GM23338 (cell line): ENCODE data around the gene JAG2. TPM values are rescaled to one million over a fixed set of nuclear protein-coding genes. Genes with fewer than 3 reads are reported as not detected.

Experiments
- ATAC-seq: fragments of 200-7000 bp; cut with Tn5 transposase; 3 replicates; pipeline ENCODE4 v1.9.1; 2020
- DNase-seq: peaks from one replicate; pipeline ENCODE4 v3.0.0-alpha.2; 2015; ENCODE audit warnings: low spot score
- H2AFZ ChIP-seq: fragments of 200-600 bp; sonication (generic); 2 replicates; pipeline ENCODE4 v1.8.0; 2016; ENCODE audit warnings: antibody characterized with exemption, mild to moderate bottlenecking, moderate library complexity
- H3F3A ChIP-seq: fragments of 200-600 bp; sonication (generic); replicated peaks from 2 replicates; pipeline ENCODE4 v1.8.0; 2017; ENCODE audit warnings: antibody characterized with exemption, mixed run types, low read depth
- H3K27ac ChIP-seq: fragments of 200-600 bp; sonication (generic); 2 replicates; pipeline ENCODE4 v1.6.1; 2016; ENCODE audit warnings: low read depth
- H3K27me3 ChIP-seq: fragments of 200-600 bp; sonication (generic); 2 replicates; pipeline ENCODE4 v1.8.0; 2016; ENCODE audit warnings: mild to moderate bottlenecking, mixed run types, moderate library complexity; ENCODE audit not compliant: insufficient read depth
- H3K36me3 ChIP-seq: fragments of 200-600 bp; sonication (generic); 2 replicates; pipeline ENCODE4 v1.8.0; 2016; ENCODE audit warnings: mild to moderate bottlenecking; ENCODE audit not compliant: insufficient read depth
- H3K4me1 ChIP-seq: fragments of 200-600 bp; sonication (generic); 2 replicates; pipeline ENCODE4 v1.8.0; 2016; ENCODE audit warnings: mild to moderate bottlenecking, moderate library complexity; ENCODE audit not compliant: insufficient read depth
- H3K4me2 ChIP-seq: fragments of 200-600 bp; sonication (generic); 2 replicates; pipeline ENCODE4 v1.7.1; 2017; ENCODE audit warnings: mixed run types
- H3K4me3 ChIP-seq: fragments of 200-600 bp; sonication (generic); 2 replicates; pipeline ENCODE4 v1.6.1; 2016; ENCODE audit warnings: mixed run types
- H3K79me2 ChIP-seq: fragments of 200-600 bp; sonication (generic); replicated peaks from 2 replicates; pipeline ENCODE4 v1.8.0; 2017; ENCODE audit warnings: mild to moderate bottlenecking; ENCODE audit not compliant: insufficient read depth
- H3K9me2 ChIP-seq: fragments of 200-600 bp; sonication (generic); 2 replicates; pipeline ENCODE4 v1.8.0; 2017; ENCODE audit not compliant: insufficient read depth
- H4K20me1 ChIP-seq: fragments of 200-600 bp; sonication (generic); replicated peaks from 2 replicates; pipeline ENCODE4 v1.8.0; 2017; ENCODE audit warnings: mild to moderate bottlenecking; ENCODE audit not compliant: insufficient read depth
- H3K27ac Mint-ChIP-seq: 2 replicates; pipeline ENCODE4 v1.8.0; 2020; ENCODE audit warnings: inconsistent platforms, mild to moderate bottlenecking, moderate library complexity, mixed read lengths
- H3K27me3 Mint-ChIP-seq: 3 replicates; pipeline ENCODE4 v1.8.0; 2022; ENCODE audit warnings: low read depth, mild to moderate bottlenecking, moderate library complexity, mixed read lengths, inconsistent platforms; ENCODE audit not compliant: insufficient read depth, poor library complexity
- H3K36me3 Mint-ChIP-seq: 3 replicates; pipeline ENCODE4 v1.8.0; 2021; ENCODE audit warnings: low read depth, mild to moderate bottlenecking, inconsistent platforms, moderate library complexity, mixed read lengths
- H3K4me1 Mint-ChIP-seq: 3 replicates; pipeline ENCODE4 v1.8.0; 2020; ENCODE audit warnings: mild to moderate bottlenecking, inconsistent platforms, mixed read lengths
- H3K4me3 Mint-ChIP-seq: 3 replicates; pipeline ENCODE4 v1.8.0; 2021; ENCODE audit warnings: moderate library complexity, mild to moderate bottlenecking, inconsistent platforms, mixed read lengths
- H3K9me3 Mint-ChIP-seq: 3 replicates; pipeline ENCODE4 v1.8.0; 2020; ENCODE audit warnings: moderate library complexity, mild to moderate bottlenecking, inconsistent platforms, mixed read lengths
- EZH2phosphoT487 ChIP-seq: fragments of 200-600 bp; sonication (generic); IDR thresholded peaks from one replicate; pipeline ENCODE4 v1.8.1; 2018; ENCODE audit warnings: antibody characterized with exemption; ENCODE audit not compliant: unreplicated experiment
- JUNB ChIP-seq: IDR thresholded peaks from one replicate; pipeline ENCODE4 v1.6.1; 2016; ENCODE audit warnings: antibody characterized with exemption; ENCODE audit not compliant: unreplicated experiment
- NANOG ChIP-seq: IDR thresholded peaks from 2 replicates; pipeline ENCODE4 v1.6.1; 2016; ENCODE audit warnings: antibody characterized with exemption, borderline replicate concordance
- POLR2AphosphoS5 ChIP-seq: IDR thresholded peaks from 2 replicates; pipeline ENCODE4 v1.6.1; 2016; ENCODE audit warnings: antibody characterized with exemption, low read depth
- ZNF114 ChIP-seq: fragments of 250-450 bp; sonication (Bioruptor Pico); IDR thresholded peaks from 2 replicates; pipeline ENCODE4 v1.5.0; 2020; ENCODE audit warnings: mild to moderate bottlenecking, moderate library complexity
- ZNF331 ChIP-seq: fragments of 250-450 bp; sonication (Bioruptor Pico); IDR thresholded peaks from 2 replicates; pipeline ENCODE4 v1.5.0; 2020; ENCODE audit warnings: low read depth, mild to moderate bottlenecking, moderate library complexity
- polyA plus RNA-seq: library from polyadenylated mRNA; unstranded; fragments of >200 nt; fragmentation: Nextera tagmentation; extraction: Ambion mirVana; gene quantifications from 2 replicates; pipeline ENCODE4 v1.2.1, GENCODE V29; 2016
- total RNA-seq: library from RNA; depleted of rRNA; stranded (reverse); fragments of >200 nt; shearing (Covaris generic); gene quantifications from 2 replicates; pipeline ENCODE4 v1.2.3, GENCODE V29; 2014
- TF ChIP-seq, protein P1 (sequence below): fragments of 250-450 bp; sonication (Bioruptor Pico); IDR thresholded peaks from 2 replicates; pipeline ENCODE4 v1.5.0; 2020; ENCODE audit warnings: mild to moderate bottlenecking, moderate library complexity
- TF ChIP-seq, protein P2 (sequence below), 2 experiments: fragments of 200-600 bp in 1 of 2; sonication (generic) in 1 of 2; conservative IDR thresholded peaks; 2 replicates each; pipeline versions ENCODE4 v1.5.1 to v1.6.1; 2016 to 2017; ENCODE audit warnings: antibody characterized with exemption in 2 of 2, low read depth in 2 of 2, mild to moderate bottlenecking in 2 of 2, moderate library complexity in 1 of 2
- TF ChIP-seq, protein P3 (sequence below): IDR thresholded peaks from 2 replicates; pipeline ENCODE4 v1.6.1; 2016; ENCODE audit warnings: antibody characterized with exemption
- TF ChIP-seq, protein P4 (sequence below): IDR thresholded peaks from one replicate; pipeline ENCODE4 v1.6.1; 2018; ENCODE audit warnings: antibody characterized with exemption; ENCODE audit not compliant: unreplicated experiment

JAG2 gene
- total and polyA plus RNA-seq, 2 experiments from 2014 or later: 1.9 to 10.3 TPM

DNA sequence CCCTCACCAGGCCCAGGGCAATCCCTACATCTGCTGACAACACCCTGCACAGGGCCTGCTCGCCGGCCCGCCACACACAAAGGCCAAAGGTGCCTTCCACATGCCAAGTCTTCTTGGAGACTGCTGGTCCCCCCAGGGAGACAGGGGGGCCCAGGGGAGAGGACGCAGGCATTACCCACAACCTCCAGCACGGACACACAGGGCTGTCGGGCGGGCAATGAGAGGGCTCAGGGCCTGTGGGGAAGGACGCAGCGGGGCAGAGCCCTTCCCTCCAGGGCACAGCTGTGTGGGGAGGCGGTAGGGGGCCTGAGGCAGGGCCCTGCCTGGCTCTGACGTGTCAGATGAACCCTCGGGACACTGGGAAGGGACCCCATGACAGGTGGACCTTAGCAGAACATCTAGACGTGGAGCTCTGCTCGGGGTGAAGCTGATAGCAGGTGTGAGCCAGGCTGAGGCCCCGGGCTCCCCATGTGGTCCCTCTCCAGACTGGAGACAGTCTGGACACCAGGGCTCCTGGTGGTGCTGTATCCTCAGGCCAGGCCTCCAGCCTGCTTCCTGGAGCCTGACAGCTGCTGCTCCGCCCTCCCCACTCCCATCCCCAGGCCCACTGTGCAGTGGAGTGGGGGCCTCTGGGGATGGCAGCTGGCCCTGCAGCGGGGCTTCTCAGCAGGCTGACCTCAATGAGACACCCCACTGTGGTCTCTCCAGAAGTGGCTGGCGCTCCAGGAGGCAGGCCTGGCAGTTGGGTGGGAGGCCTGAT, 44.1 kb upstream of the JAG2 start (continued):
- TF ChIP-seq, protein P1, sequence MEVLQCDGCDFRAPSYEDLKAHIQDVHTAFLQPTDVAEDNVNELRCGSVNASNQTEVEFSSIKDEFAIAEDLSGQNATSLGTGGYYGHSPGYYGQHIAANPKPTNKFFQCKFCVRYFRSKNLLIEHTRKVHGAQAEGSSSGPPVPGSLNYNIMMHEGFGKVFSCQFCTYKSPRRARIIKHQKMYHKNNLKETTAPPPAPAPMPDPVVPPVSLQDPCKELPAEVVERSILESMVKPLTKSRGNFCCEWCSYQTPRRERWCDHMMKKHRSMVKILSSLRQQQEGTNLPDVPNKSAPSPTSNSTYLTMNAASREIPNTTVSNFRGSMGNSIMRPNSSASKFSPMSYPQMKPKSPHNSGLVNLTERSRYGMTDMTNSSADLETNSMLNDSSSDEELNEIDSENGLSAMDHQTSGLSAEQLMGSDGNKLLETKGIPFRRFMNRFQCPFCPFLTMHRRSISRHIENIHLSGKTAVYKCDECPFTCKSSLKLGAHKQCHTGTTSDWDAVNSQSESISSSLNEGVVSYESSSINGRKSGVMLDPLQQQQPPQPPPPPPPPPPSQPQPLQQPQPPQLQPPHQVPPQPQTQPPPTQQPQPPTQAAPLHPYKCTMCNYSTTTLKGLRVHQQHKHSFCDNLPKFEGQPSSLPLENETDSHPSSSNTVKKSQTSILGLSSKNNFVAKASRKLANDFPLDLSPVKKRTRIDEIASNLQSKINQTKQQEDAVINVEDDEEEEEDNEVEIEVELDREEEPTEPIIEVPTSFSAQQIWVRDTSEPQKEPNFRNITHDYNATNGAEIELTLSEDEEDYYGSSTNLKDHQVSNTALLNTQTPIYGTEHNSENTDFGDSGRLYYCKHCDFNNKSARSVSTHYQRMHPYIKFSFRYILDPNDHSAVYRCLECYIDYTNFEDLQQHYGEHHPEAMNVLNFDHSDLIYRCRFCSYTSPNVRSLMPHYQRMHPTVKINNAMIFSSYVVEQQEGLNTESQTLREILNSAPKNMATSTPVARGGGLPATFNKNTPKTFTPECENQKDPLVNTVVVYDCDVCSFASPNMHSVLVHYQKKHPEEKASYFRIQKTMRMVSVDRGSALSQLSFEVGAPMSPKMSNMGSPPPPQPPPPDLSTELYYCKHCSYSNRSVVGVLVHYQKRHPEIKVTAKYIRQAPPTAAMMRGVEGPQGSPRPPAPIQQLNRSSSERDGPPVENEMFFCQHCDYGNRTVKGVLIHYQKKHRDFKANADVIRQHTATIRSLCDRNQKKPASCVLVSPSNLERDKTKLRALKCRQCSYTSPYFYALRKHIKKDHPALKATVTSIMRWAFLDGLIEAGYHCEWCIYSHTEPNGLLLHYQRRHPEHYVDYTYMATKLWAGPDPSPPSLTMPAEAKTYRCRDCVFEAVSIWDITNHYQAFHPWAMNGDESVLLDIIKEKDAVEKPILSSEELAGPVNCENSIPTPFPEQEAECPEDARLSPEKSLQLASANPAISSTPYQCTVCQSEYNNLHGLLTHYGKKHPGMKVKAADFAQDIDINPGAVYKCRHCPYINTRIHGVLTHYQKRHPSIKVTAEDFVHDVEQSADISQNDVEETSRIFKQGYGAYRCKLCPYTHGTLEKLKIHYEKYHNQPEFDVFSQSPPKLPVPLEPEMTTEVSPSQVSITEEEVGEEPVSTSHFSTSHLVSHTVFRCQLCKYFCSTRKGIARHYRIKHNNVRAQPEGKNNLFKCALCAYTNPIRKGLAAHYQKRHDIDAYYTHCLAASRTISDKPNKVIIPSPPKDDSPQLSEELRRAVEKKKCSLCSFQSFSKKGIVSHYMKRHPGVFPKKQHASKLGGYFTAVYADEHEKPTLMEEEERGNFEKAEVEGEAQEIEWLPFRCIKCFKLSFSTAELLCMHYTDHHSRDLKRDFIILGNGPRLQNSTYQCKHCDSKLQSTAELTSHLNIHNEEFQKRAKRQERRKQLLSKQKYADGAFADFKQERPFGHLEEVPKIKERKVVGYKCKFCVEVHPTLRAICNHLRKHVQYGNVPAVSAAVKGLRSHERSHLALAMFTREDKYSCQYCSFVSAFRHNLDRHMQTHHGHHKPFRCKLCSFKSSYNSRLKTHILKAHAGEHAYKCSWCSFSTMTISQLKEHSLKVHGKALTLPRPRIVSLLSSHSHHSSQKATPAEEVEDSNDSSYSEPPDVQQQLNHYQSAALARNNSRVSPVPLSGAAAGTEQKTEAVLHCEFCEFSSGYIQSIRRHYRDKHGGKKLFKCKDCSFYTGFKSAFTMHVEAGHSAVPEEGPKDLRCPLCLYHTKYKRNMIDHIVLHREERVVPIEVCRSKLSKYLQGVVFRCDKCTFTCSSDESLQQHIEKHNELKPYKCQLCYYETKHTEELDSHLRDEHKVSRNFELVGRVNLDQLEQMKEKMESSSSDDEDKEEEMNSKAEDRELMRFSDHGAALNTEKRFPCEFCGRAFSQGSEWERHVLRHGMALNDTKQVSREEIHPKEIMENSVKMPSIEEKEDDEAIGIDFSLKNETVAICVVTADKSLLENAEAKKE (CRISPR knock-in tag): no peak
- TF ChIP-seq ZNF114: no peak
- TF ChIP-seq, protein P2, sequence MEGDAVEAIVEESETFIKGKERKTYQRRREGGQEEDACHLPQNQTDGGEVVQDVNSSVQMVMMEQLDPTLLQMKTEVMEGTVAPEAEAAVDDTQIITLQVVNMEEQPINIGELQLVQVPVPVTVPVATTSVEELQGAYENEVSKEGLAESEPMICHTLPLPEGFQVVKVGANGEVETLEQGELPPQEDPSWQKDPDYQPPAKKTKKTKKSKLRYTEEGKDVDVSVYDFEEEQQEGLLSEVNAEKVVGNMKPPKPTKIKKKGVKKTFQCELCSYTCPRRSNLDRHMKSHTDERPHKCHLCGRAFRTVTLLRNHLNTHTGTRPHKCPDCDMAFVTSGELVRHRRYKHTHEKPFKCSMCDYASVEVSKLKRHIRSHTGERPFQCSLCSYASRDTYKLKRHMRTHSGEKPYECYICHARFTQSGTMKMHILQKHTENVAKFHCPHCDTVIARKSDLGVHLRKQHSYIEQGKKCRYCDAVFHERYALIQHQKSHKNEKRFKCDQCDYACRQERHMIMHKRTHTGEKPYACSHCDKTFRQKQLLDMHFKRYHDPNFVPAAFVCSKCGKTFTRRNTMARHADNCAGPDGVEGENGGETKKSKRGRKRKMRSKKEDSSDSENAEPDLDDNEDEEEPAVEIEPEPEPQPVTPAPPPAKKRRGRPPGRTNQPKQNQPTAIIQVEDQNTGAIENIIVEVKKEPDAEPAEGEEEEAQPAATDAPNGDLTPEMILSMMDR (conservative IDR thresholded peaks at IDR 0.05; ENCODE audit: low read depth in 2 of 2): no peak
- TF ChIP-seq, protein P3, sequence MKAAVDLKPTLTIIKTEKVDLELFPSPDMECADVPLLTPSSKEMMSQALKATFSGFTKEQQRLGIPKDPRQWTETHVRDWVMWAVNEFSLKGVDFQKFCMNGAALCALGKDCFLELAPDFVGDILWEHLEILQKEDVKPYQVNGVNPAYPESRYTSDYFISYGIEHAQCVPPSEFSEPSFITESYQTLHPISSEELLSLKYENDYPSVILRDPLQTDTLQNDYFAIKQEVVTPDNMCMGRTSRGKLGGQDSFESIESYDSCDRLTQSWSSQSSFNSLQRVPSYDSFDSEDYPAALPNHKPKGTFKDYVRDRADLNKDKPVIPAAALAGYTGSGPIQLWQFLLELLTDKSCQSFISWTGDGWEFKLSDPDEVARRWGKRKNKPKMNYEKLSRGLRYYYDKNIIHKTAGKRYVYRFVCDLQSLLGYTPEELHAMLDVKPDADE: no peak
- no peak for TF ChIP-seq NANOG

DNA sequence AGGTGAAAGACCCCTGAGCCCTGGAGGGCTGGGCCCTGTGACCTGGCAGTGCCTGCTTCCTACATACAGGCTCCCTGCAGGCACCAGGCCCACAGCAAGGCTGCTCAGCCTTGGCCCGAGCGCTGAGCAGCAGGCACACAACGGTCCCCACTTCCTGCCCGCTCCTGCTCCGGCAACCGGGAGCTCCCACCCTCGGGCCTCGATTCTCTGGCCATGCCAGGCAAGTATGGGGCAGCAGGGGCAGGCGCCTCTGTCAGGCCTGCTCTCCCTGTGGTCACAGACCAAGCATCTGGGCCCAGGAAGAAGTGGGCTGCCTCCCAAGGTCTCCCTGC, 43.1 kb upstream of the JAG2 start:
- no peak overlapping the region for H2AFZ ChIP-seq
- H3K79me2 ChIP-seq: no peaks in the 10 kb centered on the region
- H3F3A ChIP-seq: no peaks in the 10 kb centered on the region
- no peaks in the 10 kb centered on the region for H3K9me2 ChIP-seq
- ATAC-seq: no peak
- no peaks in the 10 kb centered on the region for H3K36me3 ChIP-seq
- no peaks in the 10 kb centered on the region for H3K36me3 Mint-ChIP-seq
- H3K27ac Mint-ChIP-seq: no peak overlapping the region
- peaks cover 8% of the 10 kb centered on the region for H3K27me3 Mint-ChIP-seq
- no peak overlapping the region for H3K27ac ChIP-seq
- no peaks in the 10 kb centered on the region; the same call in 2 of the 3 replicates for H3K9me3 Mint-ChIP-seq
- no peaks in the 10 kb centered on the region; the same call in 1 of the 2 replicates for H4K20me1 ChIP-seq
- H3K4me3 Mint-ChIP-seq: no peak overlapping the region
- no peaks in the 10 kb centered on the region for H3K27me3 ChIP-seq
- no peaks in the 10 kb centered on the region for H3K4me1 Mint-ChIP-seq
- DNase-seq: no peak
- no peak overlapping the region for H3K4me3 ChIP-seq
- H3K4me1 ChIP-seq: no peaks in the 10 kb centered on the region
- H3K4me2 ChIP-seq: no peak overlapping the region
- TF ChIP-seq POLR2AphosphoS5 (no peak), EZH2phosphoT487 (no peak), JUNB (no peak), ZNF331 (no peak)
- TF ChIP-seq, protein P3: no peak
- TF ChIP-seq, protein P4, sequence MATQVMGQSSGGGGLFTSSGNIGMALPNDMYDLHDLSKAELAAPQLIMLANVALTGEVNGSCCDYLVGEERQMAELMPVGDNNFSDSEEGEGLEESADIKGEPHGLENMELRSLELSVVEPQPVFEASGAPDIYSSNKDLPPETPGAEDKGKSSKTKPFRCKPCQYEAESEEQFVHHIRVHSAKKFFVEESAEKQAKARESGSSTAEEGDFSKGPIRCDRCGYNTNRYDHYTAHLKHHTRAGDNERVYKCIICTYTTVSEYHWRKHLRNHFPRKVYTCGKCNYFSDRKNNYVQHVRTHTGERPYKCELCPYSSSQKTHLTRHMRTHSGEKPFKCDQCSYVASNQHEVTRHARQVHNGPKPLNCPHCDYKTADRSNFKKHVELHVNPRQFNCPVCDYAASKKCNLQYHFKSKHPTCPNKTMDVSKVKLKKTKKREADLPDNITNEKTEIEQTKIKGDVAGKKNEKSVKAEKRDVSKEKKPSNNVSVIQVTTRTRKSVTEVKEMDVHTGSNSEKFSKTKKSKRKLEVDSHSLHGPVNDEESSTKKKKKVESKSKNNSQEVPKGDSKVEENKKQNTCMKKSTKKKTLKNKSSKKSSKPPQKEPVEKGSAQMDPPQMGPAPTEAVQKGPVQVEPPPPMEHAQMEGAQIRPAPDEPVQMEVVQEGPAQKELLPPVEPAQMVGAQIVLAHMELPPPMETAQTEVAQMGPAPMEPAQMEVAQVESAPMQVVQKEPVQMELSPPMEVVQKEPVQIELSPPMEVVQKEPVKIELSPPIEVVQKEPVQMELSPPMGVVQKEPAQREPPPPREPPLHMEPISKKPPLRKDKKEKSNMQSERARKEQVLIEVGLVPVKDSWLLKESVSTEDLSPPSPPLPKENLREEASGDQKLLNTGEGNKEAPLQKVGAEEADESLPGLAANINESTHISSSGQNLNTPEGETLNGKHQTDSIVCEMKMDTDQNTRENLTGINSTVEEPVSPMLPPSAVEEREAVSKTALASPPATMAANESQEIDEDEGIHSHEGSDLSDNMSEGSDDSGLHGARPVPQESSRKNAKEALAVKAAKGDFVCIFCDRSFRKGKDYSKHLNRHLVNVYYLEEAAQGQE: no peak
